Activated CD4-positive, alpha-beta T cell treated with anti-CD3 and anti-CD28 coated beads, Interleukin-10, Interleukin-2, amounts not matched to agents 100 ng/mL and 50 ng/mL, durations not matched to agents 16 hours and 8 hours (primary cell): ENCODE measurements around the gene TRIM7.
A peak's percentile ranks its signal among the peaks of the same experiment; 100 is the strongest.
"Not testable (repeated sequence)": the region's sequence is repeated elsewhere in the genome, so short reads cannot be mapped to it uniquely, and the experiment has no call there.

ENCODE experiments used
- DNase-seq: peaks from one replicate; pipeline ENCODE4 v3.0.0-alpha.2; 2020

Gene TRIM7

GRCh38 chr5:181190711-181191525, 14.1 kb downstream of the TRIM7 start:
- DNase-seq = peak; percentile 58

DNA sequence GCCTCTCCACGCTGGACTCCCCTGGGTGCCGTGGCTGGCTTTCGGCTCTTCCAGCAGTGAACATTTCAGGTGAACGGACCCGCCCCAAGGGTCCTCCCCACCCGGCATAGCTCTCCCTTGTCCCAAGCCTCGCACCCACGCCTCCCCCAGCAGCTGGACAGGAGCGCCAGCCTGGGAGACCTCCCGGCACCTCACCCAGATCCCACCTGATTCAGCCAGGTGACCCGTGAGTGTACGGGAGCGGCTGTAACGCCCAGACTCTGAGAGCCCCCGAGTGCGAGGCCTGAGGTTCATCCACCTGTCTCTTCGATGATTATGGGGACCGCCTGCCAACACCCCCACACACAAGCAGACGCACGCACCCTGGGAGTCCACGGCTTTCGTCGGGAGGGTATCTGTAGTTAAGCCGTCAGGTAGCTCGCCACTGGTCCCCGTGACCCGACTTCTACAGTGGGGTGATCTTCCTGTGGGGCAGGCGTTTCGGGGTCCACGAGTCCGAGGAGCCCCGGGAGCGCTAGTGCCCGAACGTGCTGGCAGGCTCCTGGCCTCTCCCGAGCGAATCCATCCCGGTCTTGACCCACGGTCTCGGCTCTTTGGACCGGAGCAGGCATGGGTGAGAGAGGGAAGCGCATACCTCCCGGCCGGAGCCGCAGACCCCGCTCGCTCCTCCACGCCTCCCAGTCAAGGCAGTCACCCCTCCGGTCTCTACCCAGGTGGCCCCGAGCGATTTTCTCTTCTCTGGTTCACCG, 14.9 kb downstream of the TRIM7 start:
- no peak for DNase-seq

DNA sequence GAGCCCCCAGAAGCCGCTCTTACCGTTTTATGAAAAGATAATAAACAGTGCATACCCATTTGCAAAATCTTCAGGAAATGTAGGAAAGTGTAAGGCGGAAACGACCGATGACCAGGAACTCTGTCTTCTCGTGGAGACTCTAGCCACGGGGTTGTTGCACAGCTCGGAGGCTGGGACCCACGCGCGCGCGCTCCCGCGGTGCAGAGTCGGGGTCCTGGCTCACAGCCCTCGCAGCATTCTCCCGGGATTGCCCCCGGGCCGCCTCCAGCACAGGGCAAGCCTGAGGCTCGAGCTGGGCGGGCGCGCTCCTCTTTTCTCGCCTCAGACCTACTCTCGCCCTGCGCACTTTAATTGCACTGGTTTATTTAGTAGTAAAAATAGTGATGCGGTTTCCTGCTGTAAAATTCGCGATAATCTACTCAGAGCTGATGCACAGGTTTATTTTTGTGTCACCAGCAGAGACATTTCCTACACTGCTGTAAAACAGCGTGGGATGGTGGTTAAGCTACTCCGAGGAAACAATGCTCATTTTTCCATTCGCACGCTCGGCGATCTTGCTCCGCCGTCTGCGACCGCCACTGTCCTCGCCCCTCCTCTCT, 15.5 kb downstream of the TRIM7 start:
- DNase-seq = peak; percentile 55

DNA sequence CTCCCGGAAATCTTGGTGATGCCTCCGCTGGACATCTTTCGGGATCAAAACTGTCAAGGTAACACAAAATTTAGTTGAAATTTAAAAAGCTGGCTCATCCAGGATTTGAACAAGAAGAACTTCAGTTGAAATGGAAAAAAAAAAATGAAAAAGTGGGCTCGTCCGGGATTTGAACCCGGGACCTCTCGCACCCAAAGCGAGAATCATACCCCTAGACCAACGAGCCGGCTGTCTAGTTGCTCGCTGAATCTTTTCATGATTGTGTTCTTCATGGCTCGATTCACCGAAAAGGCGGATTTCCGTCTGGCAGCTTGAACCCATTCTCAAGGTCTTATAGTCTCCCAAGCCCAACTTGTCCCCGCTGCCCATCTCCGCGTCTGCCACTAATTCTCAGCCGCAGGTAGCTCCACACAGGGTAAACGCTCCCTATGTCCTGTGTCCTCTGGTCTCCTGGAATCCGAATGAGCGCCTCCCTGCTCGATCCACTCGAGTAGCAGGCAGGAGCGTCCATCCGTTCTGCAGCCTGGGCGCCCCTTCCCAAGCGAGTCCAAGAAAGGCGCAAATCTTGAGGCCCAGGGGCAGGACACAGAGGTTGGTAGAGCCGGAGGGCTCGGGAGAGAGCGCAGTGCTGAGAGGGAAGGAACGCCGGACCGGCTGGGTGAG, 16.2 kb downstream of the TRIM7 start:
- peak; percentile 86 for DNase-seq

DNA sequence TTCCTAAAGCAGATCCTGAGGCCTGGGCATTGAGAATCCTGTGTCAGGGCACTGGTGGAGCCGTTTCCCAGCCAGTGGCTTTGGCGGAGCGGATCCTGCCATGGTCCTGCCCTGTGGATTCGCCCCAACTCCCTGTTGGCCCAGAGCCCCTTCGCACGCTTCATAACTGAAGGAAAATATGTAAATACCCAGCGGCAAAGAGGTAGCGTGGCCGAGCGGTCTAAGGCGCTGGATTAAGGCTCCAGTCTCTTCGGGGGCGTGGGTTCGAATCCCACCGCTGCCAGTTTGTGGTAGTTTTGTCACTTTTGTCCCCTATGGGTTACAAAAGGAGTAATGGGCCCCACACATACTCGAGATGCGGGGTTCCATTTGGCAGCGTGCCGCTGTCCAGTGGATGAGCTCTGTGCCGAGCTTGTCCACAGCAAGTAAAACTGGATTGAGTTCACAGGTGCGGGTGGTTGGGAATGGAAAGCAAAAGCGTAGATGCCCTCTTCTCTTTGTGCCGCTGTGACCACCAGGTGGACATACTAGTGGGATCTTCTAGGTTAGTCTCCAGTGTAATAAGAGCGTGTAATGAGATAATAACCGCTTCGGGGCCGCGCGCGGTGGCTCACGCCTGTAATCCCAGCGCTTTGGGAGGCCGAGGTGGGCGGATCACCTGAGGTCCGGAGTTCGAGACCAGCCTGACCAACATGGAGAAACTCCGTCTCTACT, 17.3 kb downstream of the TRIM7 start:
- DNase-seq = peak; percentile 86

GRCh38 chr5:181186986-181187499, 18.0 kb downstream of the TRIM7 start:
- DNase-seq = no peak

DNA sequence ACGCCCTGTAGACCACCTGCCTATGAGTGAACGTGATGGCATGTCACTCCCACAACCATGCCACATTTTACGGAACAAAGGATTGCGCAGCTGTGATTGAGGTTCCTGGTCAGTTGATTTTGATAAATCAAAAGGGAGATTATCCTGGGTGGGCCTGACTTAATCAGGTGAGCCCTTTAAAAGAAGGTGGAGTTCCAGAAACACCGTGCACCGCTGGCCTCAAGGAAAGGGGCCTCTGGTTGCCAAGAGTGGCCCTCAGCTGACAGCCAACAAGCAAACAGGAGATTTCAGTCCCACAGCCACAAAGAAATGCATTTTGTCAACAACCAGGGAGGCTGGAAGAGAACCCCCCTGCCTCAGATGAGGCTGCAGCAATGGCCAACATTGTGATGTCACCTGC, 19.0 kb downstream of the TRIM7 start:
- DNase-seq = no peak

DNA sequence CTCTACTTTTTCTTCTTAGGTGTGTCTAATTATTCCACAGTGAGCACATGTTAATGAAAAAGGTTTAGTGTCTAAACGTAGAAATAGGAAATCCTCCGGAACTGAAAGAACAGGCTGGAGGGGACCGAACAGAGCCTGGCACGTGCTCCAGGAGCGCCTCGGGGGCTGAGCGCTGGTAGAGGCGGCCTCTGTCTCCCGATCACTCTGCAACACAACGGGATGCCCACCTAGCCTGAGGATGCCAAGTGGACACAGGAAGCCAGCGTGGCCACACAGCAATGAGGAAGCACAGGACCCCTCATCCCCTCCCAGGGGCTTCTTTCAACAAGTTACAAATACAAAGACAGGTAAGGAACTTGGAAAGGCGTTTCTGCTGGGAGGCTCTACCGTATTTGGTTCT, 19.4 kb downstream of the TRIM7 start:
- DNase-seq = no peak

DNA sequence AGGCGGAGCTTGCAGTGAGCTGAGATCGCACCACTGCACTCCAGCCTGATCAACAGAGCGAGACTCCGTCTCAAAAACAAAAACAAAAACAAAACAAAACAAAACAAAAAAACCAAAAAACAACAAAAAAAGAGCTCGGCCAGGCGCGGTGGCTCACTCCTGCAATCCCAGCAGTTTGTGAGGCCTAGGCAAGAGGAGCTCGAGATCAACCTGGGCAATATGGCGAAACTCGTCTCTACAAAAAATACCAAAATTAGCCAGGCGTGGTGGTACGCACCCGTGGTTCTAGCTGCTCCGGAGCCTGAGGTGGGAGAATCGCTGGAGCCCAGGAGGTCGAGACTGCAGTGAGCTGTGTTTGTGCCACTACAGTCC, 20.2 kb downstream of the TRIM7 start:
- no peak for DNase-seq

GRCh38 chr5:181182651-181183050, 22.3 kb downstream of the TRIM7 start:
- DNase-seq = no peak

- peak; percentile 76 for DNase-seq
Observed at GRCh38 chr5:181181650-181182565, 23.1 kb downstream of the TRIM7 start.

GRCh38 chr5:181177559-181177958, 27.4 kb downstream of the TRIM7 start:
- not testable (repeated sequence) for DNase-seq

- peak; percentile 30 for DNase-seq
Observed at GRCh38 chr5:181176254-181176952, 28.6 kb downstream of the TRIM7 start.

DNA sequence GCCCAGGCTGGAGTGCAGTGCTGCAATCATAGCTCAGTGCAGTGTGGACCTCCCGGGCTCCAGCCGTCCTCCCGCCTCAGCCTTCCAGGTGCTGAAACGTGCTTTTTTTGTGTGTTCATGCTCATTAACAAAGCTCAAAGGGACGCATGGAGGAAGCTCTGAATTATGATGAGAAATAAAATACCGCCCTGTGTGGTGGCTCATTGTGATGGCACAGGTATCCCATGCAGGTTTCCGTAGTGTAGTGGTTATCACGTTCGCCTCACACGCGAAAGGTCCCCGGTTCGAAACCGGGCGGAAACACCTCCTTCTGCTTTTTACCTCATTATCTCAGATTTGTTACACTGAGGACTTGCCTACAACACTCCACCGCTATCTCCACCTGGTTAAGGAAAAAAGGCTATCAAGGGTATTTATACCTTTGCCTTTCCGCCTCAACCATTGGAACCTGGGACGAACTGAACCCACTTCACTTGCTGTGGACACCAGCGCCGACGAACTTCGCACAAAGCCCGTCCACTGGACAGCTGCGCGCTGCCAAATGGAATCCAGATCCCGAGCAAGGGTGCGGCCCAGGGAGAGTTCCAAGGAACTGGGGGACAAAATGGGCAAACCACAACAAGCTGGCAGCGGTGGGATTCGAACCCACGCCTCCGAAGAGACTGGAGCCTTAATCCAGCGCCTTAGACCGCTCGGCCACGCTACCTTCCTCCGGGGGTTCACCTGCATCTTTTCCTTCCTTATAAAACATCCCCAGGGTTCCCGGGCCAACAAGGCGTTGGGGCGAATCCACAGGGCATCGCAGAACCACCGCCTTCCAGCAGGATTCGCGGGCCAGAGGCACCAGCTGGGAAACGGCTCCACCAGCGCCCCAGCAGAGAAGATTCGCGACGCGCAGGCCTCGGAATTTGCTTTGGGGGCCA, 31.3 kb downstream of the TRIM7 start:
- DNase-seq = peak; percentile 88

DNA sequence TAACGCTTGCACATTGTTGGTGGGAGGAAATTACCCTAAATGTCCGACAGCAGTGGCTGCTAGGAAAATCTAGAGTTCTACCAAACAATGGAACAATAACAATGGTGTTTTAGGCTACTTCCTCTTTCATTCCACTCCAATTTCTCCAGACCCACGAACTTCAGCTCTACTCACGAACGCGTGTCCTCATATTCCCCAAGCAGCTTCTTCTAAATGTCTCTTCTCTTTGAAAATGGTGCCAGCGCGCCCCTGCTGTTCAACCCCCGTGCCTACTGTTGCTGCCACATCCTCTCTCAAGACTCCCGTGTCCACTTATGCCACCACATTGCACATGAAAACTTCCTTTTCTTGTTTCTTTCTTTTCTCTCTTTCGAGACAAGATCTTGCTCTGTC, 32.0 kb downstream of the TRIM7 start:
- DNase-seq = peak; percentile 70

- no peak for DNase-seq
Observed at GRCh38 chr5:181171782-181172181, 33.2 kb downstream of the TRIM7 start.

DNA sequence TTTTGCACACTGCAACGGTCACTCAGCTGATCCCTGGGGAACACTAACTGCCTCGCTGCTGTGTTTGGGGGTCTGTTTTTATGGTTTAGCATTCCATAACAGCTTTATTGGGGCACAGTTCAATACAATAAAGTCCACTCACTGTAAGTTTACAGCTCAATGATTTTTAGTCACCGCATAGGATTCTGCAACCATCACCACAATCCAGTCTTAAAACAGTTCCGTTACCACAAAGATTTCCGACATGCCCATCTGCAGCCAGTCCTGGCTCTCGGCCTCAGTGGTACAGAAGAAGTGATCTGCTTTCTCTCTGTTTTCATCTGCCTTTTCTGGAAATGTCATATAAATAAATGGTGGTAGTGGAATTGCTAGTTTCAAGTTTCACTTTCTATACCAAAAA, 34.0 kb downstream of the TRIM7 start:
- no peak for DNase-seq

DNA sequence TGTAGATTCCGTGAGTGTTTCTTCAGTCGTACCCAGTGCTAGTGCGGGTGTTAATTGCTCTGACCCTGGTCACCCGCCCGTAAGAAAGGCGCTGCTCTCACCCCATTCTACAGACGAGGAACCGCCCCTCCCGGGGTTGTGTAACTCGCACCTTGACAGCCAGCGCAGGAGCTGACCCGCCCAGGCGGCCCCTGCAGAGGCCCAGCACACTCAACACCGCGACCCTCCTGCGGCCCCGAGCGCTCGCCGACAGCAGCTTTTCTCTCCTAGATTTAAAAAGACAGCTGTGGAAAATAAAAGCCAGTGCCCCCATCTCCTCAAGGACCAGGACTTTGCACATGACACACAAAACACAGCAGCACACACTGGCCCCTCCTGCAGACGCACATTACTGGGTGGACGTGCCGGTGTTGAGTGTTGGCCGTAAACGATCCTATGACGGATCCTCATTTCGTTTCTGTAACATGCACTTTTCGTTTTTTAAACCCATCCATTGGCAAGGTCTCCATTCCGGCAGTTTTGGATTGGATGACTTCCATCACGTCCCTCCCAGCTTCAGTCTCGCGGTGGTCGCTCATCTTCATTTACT, 34.7 kb downstream of the TRIM7 start:
- DNase-seq = no peak
